HG03432 (cell line): ENCODE results near the gene NMUR1.
"Not testable (repeated sequence)": the region's sequence is repeated elsewhere in the genome, so short reads cannot be mapped to it uniquely, and the experiment has no call there.

Experiments
- ATAC-seq: cut with Tn5 transposase; IDR thresholded peaks from one replicate; pipeline ENCODE4 v1.9.1; 2021; ENCODE audit warnings: mild to moderate bottlenecking, moderate library complexity; ENCODE audit not compliant: unreplicated experiment

Gene NMUR1

DNA sequence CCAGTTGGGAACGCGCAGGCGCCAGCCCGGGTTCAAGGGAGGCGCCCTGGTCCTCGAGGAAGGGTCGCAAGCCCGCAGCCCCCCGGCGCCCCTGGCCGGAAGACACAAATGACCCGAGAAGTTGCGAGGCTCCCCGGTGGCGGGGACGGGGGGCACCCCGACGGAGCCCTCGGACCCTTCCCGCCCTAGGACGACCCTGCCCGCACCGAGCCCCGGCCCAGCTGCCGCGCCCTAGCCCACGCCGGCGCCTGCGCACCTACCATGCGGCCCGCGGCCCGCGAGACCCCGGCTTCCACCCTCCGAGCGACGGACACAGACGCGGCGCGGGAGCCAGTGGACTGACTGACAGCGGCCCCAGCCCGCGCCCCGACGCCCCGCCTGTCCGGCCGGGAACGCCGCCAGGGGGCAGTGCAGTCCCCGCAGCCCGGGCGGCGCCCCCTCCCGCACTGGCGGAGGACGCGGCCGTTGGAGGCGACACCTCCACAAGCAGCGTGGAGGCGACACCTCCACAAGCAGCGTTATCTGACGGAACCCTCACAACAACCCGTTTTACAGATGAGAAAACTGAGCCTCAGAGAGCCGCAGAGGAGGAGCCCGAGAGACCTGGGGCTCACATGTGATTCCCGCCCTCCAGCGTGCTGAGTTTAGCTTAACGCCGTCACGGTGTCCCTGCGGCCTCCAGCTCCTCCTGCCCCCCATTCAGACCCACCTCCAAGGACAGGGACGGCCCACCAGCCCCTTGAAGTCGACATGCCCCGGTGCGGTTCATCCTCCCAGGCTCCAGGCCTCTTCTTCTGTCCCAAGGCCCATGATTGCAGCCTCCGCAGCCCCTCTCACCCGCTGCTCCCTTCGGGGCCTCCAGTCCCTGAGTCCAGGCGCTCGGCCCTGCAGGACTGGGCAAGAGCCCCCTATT is at the start of gene NMUR1:
Gene NMUR1, minus strand, starts transcription at position 347 of the 913 bp plus-strand sequence. Its CDS starts 84 bp downstream, at position 263.
- ATAC-seq = peak; percentile 71

DNA sequence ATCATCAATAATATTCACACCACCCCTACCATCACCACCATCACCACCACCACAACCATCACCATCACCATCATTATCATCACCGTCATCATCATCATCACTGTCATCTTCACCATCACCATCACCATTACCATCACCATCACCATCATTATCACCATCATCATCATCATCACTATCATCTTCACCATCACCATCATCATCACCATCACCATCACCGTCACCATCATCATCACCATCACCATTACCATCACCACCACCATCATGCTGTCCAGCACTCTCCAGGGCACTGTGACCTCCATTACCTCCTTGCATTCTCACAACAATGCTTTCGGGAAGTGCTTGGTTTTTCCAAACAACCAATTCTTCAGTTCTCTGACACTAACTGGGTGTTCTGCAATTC is 49.3 kb upstream of the NMUR1 start:
- ATAC-seq = no peak

DNA sequence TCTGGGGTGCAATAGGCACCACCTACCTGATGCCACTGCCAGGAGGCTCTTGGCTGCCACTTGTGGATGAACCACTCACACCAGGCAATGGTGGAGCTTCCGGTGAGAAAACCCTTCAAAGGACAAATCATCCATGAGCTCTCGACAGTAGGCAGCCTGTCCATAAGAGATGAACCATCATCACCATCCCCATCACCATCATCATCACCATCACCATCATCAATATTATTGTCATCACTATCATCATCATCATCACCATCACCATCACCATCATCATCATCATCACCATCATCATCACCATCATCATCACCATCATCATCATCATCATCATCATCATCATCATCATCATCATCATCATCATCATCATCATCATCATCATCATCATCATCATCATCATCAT is 48.4 kb upstream of the NMUR1 start:
- ATAC-seq = not testable (repeated sequence)

GRCh38 chr2:231576465-231576864 is 46.2 kb upstream of the NMUR1 start:
- ATAC-seq = no peak

DNA sequence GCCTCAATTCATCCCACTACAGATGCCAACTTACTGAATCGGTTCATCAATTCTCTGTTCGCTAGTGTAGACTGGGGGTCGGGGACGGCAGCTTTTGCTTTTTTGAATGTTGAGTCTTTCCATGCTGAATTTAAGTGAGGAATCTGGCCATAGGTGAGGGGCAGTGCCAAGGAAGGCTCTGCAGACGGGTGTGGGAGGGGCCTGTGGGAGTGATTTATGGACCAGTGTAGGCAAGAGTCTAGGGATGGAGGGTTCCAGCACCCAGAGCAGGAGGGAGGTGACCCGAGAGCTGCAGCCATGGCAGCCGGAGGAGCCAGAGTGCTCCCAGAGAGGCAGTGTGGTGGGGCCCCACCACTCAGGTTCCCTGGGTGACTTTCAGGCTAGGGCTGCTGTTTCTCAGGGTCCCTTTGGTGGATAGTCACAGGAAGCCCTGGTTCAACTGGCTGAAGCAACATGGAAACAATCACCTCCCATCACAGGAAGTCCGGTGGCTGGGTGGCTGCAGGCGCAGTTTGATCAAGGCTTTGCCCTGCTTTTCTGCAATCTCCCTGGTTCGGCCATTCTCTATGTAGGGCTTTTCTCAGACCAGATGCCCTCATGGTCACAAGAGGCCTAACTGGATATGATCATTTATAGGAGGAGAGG is 45.5 kb upstream of the NMUR1 start:
- no peak for ATAC-seq

- no peak for ATAC-seq
Observed at GRCh38 chr2:231573698-231574421, 43.6 kb upstream of the NMUR1 start.

- ATAC-seq = no peak
Observed at GRCh38 chr2:231573096-231573495, 42.9 kb upstream of the NMUR1 start.

- ATAC-seq = no peak
Observed at GRCh38 chr2:231571661-231572191, 41.5 kb upstream of the NMUR1 start.

DNA sequence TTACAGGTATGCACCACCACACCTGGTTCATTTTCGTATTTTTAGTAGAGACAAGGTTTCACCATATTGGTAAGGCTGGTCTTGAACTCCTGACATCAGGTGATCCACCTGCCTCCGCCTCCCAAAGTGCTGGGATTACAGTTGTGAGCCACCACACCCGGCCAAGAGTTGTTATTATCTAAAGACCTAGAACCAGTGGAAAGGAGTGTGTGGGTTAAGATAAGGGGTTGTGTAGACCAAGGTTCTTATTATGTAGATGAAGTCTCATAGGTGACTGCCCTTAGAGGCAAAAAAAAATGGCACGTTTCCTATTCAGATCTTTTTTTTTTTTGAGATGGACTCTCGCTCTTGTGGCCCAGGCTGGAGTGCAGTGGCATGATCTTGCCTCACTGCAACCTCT is 40.7 kb upstream of the NMUR1 start:
- not testable (repeated sequence) for ATAC-seq

DNA sequence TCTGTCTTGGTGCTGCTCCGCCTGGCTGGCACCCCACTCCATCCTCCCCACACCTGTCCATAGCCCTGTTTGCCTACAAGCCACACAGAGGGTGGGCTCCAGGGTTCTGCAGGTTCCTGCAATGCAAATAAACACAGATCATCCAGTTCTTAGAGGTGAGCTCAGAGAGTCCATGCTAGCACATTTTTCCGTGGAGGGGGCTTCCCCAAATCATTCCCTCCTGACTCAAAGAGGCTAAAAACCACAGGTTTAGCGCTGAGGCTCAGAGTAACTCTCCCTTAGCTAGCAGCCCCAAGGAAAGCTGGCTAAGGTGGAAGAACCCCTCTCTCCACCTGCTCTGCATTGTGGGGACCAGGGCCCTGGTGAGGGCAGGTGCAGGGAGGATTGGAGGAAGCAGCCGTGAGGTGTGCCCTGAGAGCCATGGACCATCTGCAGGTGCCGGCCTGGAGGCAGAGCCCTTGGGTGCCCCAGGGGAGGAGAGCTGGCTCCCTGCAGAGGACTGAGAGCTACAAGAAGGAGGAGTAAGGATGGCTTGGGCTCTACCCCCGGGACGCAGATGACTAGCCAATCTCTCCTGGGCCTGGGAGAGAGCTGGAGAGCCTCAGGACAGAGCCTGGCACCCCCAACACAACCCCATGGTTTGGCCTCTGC is 38.7 kb upstream of the NMUR1 start:
- ATAC-seq = no peak

DNA sequence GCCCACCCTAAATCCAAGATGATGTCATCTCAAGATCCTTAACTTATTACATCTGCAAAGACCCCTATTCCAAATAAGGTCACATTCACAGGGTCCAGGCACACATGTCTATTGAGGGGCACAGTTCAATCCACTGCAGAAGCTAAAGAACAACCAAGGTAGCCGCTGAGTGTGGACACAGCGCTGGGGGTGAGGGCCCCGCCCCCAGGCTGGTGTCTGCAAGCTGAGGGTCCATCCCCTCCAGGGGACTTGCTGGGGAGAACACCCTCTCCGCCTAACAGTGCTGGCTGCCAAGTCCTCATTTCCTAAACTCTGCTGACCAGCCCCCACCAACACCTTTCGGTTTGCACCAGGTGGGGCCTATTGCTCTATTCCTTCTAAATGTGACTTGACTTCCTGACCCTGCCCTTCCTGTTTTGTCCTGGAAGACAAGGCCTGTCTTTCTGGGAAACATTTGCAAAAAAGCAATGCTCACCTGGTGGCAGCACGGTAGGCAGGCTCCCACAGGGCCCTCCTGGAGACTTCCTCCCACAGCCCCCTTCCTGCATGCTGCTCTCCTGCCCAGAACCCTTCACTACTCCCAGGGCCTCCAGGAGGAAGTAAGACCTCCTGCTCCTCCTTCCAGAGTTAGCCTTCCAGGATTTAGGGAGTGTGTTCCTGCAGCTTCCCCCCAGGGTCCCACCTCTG is 38.0 kb upstream of the NMUR1 start:
- ATAC-seq = no peak

DNA sequence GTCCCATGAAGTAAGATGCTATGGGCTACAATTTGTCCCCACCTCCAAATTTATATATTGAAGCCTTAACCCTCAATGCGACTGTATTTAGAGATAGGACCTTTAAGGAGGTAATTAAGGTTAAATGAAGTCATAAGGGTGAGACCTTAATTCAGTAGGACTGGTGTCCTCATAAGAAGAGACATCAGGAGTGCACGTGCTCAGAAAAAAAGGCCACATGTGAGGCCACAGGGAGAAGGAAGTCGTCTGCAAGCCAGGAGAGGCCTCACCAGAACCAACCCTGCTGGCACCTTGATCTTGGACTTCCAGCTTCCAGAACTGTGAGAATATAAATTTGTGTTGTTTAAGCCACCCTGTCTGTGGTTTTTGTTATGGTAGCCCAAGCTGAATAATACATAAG is 36.9 kb upstream of the NMUR1 start:
- ATAC-seq = no peak

DNA sequence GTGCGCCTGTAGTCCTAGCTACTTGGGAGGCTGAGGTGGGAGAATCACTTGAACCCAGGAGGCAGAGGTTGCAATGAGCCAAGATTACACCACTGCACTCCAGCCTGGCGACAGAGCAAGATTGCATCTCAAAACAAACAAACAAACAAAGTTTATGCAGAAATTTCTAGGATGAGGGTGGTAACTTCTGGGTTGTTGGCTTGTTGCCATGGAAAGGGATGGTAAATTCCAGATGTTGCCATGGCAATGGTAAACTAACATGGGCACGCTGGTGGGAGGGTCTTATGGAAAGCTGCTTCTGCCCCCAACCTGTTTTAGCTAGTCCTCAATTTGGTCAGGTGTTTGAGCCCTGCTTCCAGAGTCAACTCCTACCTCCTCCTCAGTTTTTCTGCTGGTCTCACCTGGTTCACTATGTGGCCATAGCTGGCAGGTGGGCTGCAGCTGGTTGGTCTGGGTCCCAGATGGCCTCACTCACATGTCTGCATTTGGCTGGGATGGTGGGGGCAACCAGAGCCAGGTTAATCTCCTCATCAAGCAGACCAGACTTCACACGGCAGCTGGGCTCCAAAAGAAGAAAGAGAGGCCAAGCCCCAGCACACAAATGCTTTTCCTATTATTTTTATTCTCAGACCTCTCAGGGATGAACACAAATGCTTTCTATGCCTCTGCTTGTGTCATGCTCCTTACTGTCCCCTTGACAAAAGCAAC is 35.8 kb upstream of the NMUR1 start:
- no peak for ATAC-seq

DNA sequence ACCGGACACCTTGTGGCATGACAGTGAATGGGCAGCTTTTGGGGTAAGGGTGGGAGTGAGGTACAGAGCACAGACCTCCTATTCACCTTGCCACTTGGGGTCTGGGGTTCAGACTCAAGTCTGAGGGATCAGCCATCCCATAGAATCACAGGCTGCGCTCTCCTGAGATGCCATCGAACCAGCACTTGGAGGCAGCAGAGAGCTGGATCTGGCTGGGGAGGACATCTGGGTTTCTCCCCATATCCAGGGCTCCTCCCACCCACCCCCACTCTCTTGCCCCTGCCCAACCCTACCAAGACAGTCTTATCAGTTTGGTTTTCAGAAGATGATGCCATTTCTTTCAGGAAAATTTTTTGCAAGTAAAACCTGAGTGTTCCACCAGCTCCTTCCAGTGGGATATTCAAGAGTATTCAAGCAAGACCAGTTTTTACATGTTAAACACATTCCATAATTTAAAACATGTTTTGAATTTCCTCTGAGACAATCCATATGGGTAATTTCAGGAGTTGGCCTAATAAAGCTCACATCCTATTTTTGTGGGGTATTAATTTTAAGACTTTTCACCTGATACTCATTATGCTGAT is 33.2 kb upstream of the NMUR1 start:
- no peak for ATAC-seq

DNA sequence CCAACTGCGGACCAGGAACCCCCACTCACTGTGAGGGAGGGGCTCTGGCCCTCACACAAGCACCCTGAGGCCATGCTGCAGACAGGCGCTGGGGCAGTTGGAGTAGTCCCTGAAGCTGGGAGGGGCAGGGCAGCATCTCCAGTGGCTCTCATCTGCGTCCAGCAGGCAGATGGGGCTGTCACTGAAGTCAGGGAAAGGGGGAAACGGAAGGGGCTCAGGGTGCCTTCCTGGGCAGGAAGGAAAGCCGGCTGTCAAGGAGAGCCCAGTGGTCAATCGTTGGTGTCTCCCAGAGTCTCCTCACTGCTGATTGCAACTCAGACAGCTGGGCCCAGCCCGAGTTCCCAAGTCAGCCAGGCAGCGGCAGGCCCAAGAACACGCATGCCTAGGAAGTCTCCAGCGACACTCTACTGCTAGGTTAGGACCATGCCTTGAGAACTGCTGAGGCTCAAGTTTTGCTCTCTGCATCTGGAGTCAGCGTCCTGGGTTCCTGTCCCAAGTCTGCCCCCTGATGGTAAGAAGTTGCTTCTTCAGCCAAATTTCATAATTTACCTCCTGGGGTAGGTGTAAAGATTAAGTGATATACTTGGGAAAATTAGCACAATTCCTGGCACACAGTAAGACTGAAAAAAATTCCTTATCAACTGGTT is 27.4 kb upstream of the NMUR1 start:
- peak; percentile 85 for ATAC-seq

DNA sequence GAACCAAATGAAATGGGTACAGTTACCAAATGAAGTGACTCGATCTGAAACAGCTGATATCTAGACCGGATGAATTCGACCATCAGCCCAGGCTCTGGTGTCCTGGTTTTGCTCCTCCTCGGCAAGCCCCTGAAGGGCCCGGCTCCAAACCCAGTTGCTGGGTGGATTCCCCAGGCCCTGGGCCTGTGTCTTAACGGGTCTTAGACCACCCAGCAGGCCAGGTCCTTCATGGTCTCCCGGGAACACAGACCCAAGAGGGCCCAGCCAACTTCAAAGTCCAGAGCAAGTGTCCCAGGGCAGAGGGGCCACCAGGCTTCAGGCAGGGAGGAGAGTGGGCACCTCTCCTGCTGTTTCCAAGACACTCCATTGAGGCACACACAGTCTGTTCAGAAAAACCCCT is 26.7 kb upstream of the NMUR1 start:
- no peak for ATAC-seq

- ATAC-seq = not testable (repeated sequence)
Observed at GRCh38 chr2:231556496-231556895, 26.3 kb upstream of the NMUR1 start.

GRCh38 chr2:231554748-231555545 is 24.7 kb upstream of the NMUR1 start:
- ATAC-seq = no peak
